Skeletal muscle tissue (tissue), 4 donors: ENCODE data around the gene NAP1L1. TPM values are rescaled to one million over a fixed set of nuclear protein-coding genes. Genes with fewer than 3 reads are reported as not detected.
A peak's percentile ranks its signal among the peaks of the same experiment; 100 is the strongest.

ENCODE experiments used
- H3K27ac ChIP-seq: one replicate; pipeline ENCODE4 v1.7.0; 2013; ENCODE audit warnings: mild to moderate bottlenecking, low read depth, low read length, inconsistent platforms
- H3K27me3 ChIP-seq, 3 donors: one replicate each; pipeline ENCODE4 v1.7.0; 2013; ENCODE audit warnings: low read length in 3 of 3; ENCODE audit not compliant: control insufficient read depth in 3 of 3, insufficient read depth in 3 of 3
- H3K36me3 ChIP-seq, 3 donors: one replicate each; pipeline ENCODE4 v1.7.0; 2013; ENCODE audit warnings: low read length in 3 of 3; ENCODE audit not compliant: control insufficient read depth in 3 of 3, insufficient read depth in 3 of 3
- H3K4me1 ChIP-seq, 3 donors: one replicate each; pipeline ENCODE4 v1.7.0; 2013; ENCODE audit warnings: low read length in 3 of 3, mild to moderate bottlenecking in 3 of 3; ENCODE audit not compliant: control insufficient read depth in 3 of 3, insufficient read depth in 3 of 3
- H3K4me3 ChIP-seq, 3 donors: one replicate each; pipeline ENCODE4 v1.7.0; 2013; ENCODE audit warnings: low read length in 3 of 3
- H3K9ac ChIP-seq, 3 donors: one replicate each; pipeline ENCODE4 v1.7.0; 2013; ENCODE audit warnings: low read length in 3 of 3, mild to moderate bottlenecking in 3 of 3, moderate library complexity in 2 of 3, low read depth in 1 of 3
- H3K9me3 ChIP-seq, 3 donors: one replicate each; pipeline ENCODE4 v1.7.0; 2013; ENCODE audit warnings: low read length in 3 of 3; ENCODE audit not compliant: control insufficient read depth in 3 of 3
- total RNA-seq: library from RNA; depleted of rRNA; stranded (reverse); fragments of >200 nt; gene quantifications from one replicate; pipeline ENCODE4 v1.2.3, GENCODE V29; 2014
- donor health status: Osteomylitis.

NAP1L1 gene
- total RNA-seq, 1 donor from 2014 or later = 130 TPM

DNA sequence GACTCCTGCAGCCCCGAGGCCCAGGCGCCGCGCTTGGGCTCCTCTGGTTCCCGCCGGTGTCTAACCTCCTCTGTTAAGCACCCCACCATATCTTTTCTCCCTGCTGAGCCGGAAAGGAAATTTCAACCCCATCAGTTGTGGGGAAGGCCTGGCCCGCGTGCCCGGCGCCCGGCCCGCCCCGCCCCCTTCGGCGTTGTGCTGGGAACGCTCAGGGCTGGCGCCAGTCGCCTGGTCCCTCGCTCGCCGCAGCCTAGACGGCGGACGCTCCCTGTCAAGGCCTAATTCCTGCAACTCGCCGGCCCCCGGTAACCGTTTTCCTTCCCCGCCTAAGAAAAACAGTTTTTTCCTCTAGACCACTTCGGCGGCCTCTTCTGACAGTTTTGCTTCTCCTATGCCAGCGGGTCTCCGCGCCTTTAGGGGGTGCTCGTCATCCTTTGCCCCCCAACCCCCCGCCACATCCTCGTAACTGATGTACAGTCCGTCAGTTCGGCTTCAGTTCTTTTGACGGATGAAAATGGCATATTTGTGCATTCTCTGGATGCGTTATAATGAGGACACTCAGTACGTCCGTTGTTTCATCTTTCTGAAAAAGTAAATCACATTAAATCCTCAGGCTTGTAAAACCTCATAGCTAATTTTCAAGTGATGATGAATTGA is 506 bp upstream of the NAP1L1 start:
- H3K4me3 ChIP-seq = peak overlapping the region; percentile 69 to 89 (median 83)
- peak overlapping the region; percentile 97 for H3K27ac ChIP-seq
- H3K9me3 ChIP-seq = no peaks in the 10 kb centered on the region
- H3K9ac ChIP-seq = peak overlapping the region; percentile 68 to 94 (median 93)
- no peaks in the 10 kb centered on the region for H3K27me3 ChIP-seq
- H3K4me1 ChIP-seq = peaks cover 10 to 13% (median 11%) of the 10 kb centered on the region in 3 donors
- no peaks in the 10 kb centered on the region for H3K36me3 ChIP-seq

GRCh38 chr12:76083246-76083903 is 1.1 kb downstream of the NAP1L1 start:
- peak overlapping the region; percentile 69 to 89 (median 83) for H3K4me3 ChIP-seq
- peak overlapping the region; percentile 97 for H3K27ac ChIP-seq
- peaks cover 10 to 13% (median 11%) of the 10 kb centered on the region in 3 donors for H3K4me1 ChIP-seq
- H3K27me3 ChIP-seq = no peaks in the 10 kb centered on the region
- H3K9ac ChIP-seq = peak overlapping the region; percentile 13 to 94 (median 93)
- H3K36me3 ChIP-seq = no peaks in the 10 kb centered on the region
- H3K9me3 ChIP-seq = no peaks in the 10 kb centered on the region

DNA sequence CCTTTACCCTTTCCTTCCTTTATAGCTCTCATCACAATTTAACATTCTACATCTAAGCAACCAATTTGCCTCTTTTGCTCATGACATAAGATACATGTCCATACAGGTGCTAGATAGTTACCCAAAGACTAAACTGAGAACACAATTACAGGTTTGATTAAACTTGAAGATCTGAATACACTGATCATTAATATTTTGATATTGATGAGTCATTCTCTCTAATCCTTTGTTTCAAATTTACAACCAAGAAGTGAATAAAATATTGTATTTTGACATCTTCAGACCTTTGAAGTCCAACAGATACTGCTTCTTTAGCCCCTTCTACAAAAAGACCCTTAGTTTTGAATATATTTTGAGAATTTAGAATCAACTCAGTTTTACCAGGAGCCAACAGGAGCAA is 2.6 kb downstream of the NAP1L1 start:
- Histone ChIP-seq H3K9ac (no peak overlapping the region), H3K4me3 (no peak overlapping the region), H3K4me1 (peaks cover 10 to 13% (median 11%) of the 10 kb centered on the region in 3 donors), H3K27ac (no peak overlapping the region), H3K36me3 (no peaks in the 10 kb centered on the region), H3K9me3 (no peaks in the 10 kb centered on the region), H3K27me3 (no peaks in the 10 kb centered on the region)

DNA sequence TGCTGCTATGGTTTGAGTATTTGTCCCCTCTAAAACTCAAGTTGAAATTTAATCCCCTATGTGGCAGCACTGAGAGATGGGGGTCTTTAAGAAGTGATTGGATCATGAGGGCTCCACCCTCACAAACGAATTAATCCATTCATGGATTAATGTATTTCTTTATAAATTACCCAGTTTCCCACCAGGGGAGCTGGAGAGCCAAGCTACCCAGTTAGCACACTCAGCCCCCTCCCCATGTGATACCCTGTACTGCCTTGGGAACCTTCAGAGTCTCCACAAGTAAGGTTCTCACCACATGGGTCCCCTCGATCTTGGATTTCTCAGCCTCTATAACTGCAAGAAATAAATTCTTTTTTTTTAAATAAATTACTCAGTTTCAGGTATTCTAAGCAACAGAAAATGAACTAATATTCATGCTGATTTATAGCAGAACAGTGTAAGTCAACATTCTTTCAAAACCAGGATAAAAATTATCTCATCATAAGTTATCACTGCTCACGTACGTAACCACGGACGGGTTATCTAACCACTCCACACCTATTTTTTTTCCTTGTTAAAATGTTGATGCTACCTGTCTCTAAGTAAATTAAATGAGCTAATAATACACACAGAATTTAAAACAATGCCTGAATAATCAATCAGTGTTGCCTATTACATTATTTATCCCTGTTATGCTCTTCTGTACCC is 3.6 kb downstream of the NAP1L1 start:
- Histone ChIP-seq H3K4me1 (peaks cover 10 to 13% (median 11%) of the 10 kb centered on the region in 3 donors), H3K4me3 (no peak overlapping the region), H3K36me3 (no peaks in the 10 kb centered on the region), H3K27me3 (no peaks in the 10 kb centered on the region), H3K9me3 (no peaks in the 10 kb centered on the region), H3K27ac (no peak overlapping the region), H3K9ac (no peak overlapping the region)

GRCh38 chr12:76080017-76080728 is 4.3 kb downstream of the NAP1L1 start:
- no peak overlapping the region for H3K27ac ChIP-seq
- no peak overlapping the region for H3K9ac ChIP-seq
- H3K4me1 ChIP-seq = peaks cover 6 to 8% (median 8%) of the 10 kb centered on the region in 3 donors
- H3K9me3 ChIP-seq = no peaks in the 10 kb centered on the region
- no peaks in the 10 kb centered on the region for H3K36me3 ChIP-seq
- no peak overlapping the region for H3K4me3 ChIP-seq
- H3K27me3 ChIP-seq = no peaks in the 10 kb centered on the region

DNA sequence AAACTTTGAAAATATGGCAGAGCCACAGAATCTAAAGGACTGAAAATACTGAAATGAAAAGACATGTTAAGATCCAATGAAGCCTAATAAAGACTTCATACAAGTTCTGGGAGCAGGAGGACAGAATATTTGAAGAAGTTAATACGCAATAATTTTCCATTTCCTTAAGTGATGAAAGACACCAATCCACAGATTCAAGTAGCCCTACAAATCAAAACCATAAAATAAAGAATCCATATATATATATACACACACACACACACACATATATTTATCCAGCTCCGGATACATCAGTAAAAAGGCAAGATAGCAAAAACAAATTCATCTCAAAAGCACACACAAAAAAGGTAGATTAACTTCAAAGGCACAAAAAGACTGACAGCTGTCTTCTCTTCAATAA is 5.7 kb downstream of the NAP1L1 start:
- Histone ChIP-seq H3K27me3 (no peaks in the 10 kb centered on the region), H3K36me3 (no peaks in the 10 kb centered on the region), H3K4me1 (peaks cover 3 to 6% (median 6%) of the 10 kb centered on the region in 3 donors)

GRCh38 chr12:76075448-76075847 is 9.0 kb downstream of the NAP1L1 start:
- H3K27me3 ChIP-seq = no peaks in the 10 kb centered on the region
- H3K27ac ChIP-seq = no peak overlapping the region
- no peak overlapping the region for H3K4me3 ChIP-seq
- peaks cover 0 to 7% (median 4%) of the 10 kb centered on the region in 3 donors for H3K4me1 ChIP-seq
- no peaks in the 10 kb centered on the region for H3K9me3 ChIP-seq
- H3K36me3 ChIP-seq = no peaks in the 10 kb centered on the region
- no peak overlapping the region for H3K9ac ChIP-seq

More for the DNA sequence above, 5.7 kb downstream of the NAP1L1 start:
- Histone ChIP-seq H3K9me3 (no peaks in the 10 kb centered on the region), H3K27ac (no peak overlapping the region), H3K9ac (no peak overlapping the region), H3K4me3 (no peak overlapping the region)

- H3K36me3 ChIP-seq = no peaks in the 10 kb centered on the region
- H3K4me3 ChIP-seq = no peak overlapping the region
- H3K27me3 ChIP-seq = no peaks in the 10 kb centered on the region
- H3K9ac ChIP-seq = no peak overlapping the region
- no peak overlapping the region for H3K27ac ChIP-seq
- H3K4me1 ChIP-seq = peaks cover 0 to 7% (median 4%) of the 10 kb centered on the region in 3 donors
- no peaks in the 10 kb centered on the region for H3K9me3 ChIP-seq
Measured at GRCh38 chr12:76074701-76075336, 9.7 kb downstream of the NAP1L1 start.

DNA sequence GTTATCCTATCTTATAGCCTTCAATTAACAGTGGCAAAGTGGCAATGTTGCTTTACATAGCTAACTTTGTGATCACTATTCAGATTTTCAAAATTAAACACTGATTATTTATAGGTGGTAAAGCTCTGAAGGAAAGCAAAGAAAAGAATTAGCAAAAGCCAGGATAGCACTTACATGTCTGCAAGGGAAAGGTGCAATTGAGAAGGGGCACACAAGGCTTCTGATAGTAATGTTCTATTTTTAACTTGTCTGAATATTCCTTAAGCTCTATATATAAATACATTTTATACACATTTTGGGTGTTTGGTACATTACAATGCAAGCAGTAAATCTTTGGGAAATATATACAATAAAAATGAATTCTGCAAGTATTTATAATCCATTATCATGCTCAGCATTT is 10.9 kb downstream of the NAP1L1 start:
- H3K27me3 ChIP-seq = no peaks in the 10 kb centered on the region
- H3K36me3 ChIP-seq = peaks cover 0 to 2% (median 0%) of the 10 kb centered on the region in 3 donors
- no peaks in the 10 kb centered on the region for H3K9me3 ChIP-seq
- no peak overlapping the region for H3K9ac ChIP-seq
- H3K4me1 ChIP-seq = peaks cover 0 to 7% (median 4%) of the 10 kb centered on the region in 3 donors
- H3K4me3 ChIP-seq = no peak overlapping the region
- H3K27ac ChIP-seq = peak overlapping the region; percentile 14
